GM12874 (cell line): ENCODE measurements around the gene SHROOM1.

Source experiments
- CTCF ChIP-seq: IDR thresholded peaks from 2 replicates; pipeline ENCODE4 v1.5.1; 2011; ENCODE audit warnings: low read depth, mild to moderate bottlenecking, control low read depth, low read length, moderate library complexity; ENCODE audit not compliant: insufficient read depth

SHROOM1 gene

GRCh38 chr5:132791026-132791425 is 39.4 kb downstream of the SHROOM1 start:
- no peak for TF ChIP-seq CTCF

GRCh38 chr5:132790201-132790865 is 40.1 kb downstream of the SHROOM1 start:
- TF ChIP-seq CTCF = no peak

GRCh38 chr5:132788990-132789886 is 41.2 kb downstream of the SHROOM1 start:
- TF ChIP-seq CTCF = no peak

- TF ChIP-seq CTCF = no peak
Measured at GRCh38 chr5:132788508-132788907, 41.9 kb downstream of the SHROOM1 start.

GRCh38 chr5:132787076-132787475 is 43.4 kb downstream of the SHROOM1 start:
- no peak for TF ChIP-seq CTCF

- no peak for TF ChIP-seq CTCF
Measured at GRCh38 chr5:132785864-132786263, 44.6 kb downstream of the SHROOM1 start.

GRCh38 chr5:132785365-132785764 is 45.1 kb downstream of the SHROOM1 start:
- TF ChIP-seq CTCF = no peak
